ENCODE results near the gene PANX2.

Gene PANX2

GRCh38 chr22:50183141-50183971, 12.8 kb downstream of the PANX2 start:
- CTCF ChIA-PET: interaction anchor here (1.0 kb wide), 1 partner anchor 25 kb away, joined by 3 read pairs; no protein-coding TSS in a partner anchor
- no peak for TF ChIP-seq CTCF (IDR thresholded peaks at IDR 0.05; ENCODE audit: insufficient read depth, low read length, missing control alignments)
- POLR2A ChIA-PET: no interaction called here
- DNase-seq (ENCODE audit: low read depth, low spot score): no peak
- no peak overlapping the region for H3K4me3 ChIP-seq (ENCODE audit: low read depth, low read length)

- POLR2A ChIA-PET: no interaction called here
- TF ChIP-seq CTCF (IDR thresholded peaks at IDR 0.05; ENCODE audit: insufficient read depth, low read length, missing control alignments): no peak
- CTCF ChIA-PET: interaction anchor here (0.8 to 1.0 kb wide), 3 partner anchors 10 to 254 kb away, joined by 3 read pairs; no protein-coding TSS in a partner anchor
- H3K4me3 ChIP-seq (ENCODE audit: low read depth, low read length): no peak overlapping the region
- no peak for DNase-seq (ENCODE audit: low read depth, low spot score)
Measured at GRCh38 chr22:50184004-50184901, 13.7 kb downstream of the PANX2 start.

- H3K4me3 ChIP-seq (ENCODE audit: low read depth, low read length): peak overlapping the region; percentile 66
- ChIA-PET POLR2A (no interaction called here), CTCF (interaction anchor here (0.8 kb wide), 2 partner anchors 11 to 254 kb away, joined by 3 read pairs; no protein-coding TSS in a partner anchor)
- no peak for DNase-seq (ENCODE audit: low read depth, low spot score)
- no peak for TF ChIP-seq CTCF (IDR thresholded peaks at IDR 0.05; ENCODE audit: insufficient read depth, low read length, missing control alignments)
Measured at GRCh38 chr22:50184902-50185374, 14.4 kb downstream of the PANX2 start.

GRCh38 chr22:50185375-50186087, 15.0 kb downstream of the PANX2 start, which contains the start of gene TRABD:
TSS of gene TRABD (plus strand) at chr22:50185913. CDS start at chr22:50193061, 7,148 bp downstream.
- TF ChIP-seq CTCF (IDR thresholded peaks at IDR 0.05; ENCODE audit: insufficient read depth, low read length, missing control alignments): no peak
- no peak for DNase-seq (ENCODE audit: low read depth, low spot score)
- ChIA-PET POLR2A (no interaction called here), CTCF (no interaction called here)
- H3K4me3 ChIP-seq (ENCODE audit: low read depth, low read length): peak within 1 kb of the TSS; percentile 67

GRCh38 chr22:50186181-50186714, 15.7 kb downstream of the PANX2 start:
- no peak for DNase-seq (ENCODE audit: low read depth, low spot score)
- POLR2A ChIA-PET: no interaction called here

More at GRCh38 chr22:50186181-50186714, 15.7 kb downstream of the PANX2 start:
- H3K4me3 ChIP-seq (ENCODE audit: low read depth, low read length): peak overlapping the region; percentile 67
- CTCF ChIA-PET: interaction anchor here (0.9 kb wide), 1 partner anchor 23 kb away, joined by 3 read pairs; no protein-coding TSS in a partner anchor
- TF ChIP-seq CTCF (IDR thresholded peaks at IDR 0.05; ENCODE audit: insufficient read depth, low read length, missing control alignments): no peak

Measured in AG04449 (cell line).